Measurements from ENCODE around the gene IL18BP. TPM values are rescaled to one million over a fixed set of nuclear protein-coding genes. Genes with fewer than 3 reads are reported as not detected.

The IL18BP gene
- total and polyA plus RNA-seq, 2 donors (not counting 3 experiments of a cell fraction or from before 2014, with no cell fraction given): 12.9 to 20.1 TPM

DNA sequence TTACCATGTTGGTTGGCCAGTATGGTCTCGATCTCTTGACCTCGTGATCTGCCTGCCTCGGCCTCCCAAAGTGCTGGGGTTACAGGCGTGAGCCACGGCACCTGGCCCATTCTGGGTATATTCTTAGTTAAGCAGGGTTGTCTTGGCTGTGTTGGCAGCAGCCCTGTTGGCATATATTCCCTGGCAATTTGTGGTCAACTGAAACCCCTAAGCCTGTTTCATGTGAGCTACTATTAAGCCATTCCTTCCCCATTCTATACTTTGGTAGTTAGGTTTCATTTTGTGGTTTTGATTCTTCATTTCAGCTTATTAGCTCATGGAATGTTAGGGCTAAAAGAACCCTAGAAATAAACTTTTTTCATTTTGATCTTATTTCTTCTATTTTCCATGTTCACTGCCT is 22.2 kb upstream of the IL18BP start:
- Histone ChIP-seq H3K9ac (replicated peaks; ENCODE audit: extremely low read depth, insufficient read depth, low read length) (no peak overlapping the region), H3K9me1 (replicated peaks; ENCODE audit: control insufficient read depth, extremely low read depth, insufficient read depth, low read length) (no peaks in the 10 kb centered on the region), H4K20me1 (replicated peaks; ENCODE audit: control insufficient read depth, extremely low read depth, insufficient read depth, low read length) (no peaks in the 10 kb centered on the region), H3K27ac (ENCODE audit: insufficient read depth, low read depth, low read length) (no peak overlapping the region), H3K79me2 (ENCODE audit: control insufficient read depth, insufficient read depth, low read length) (peaks cover 73% of the 10 kb centered on the region), H3K36me3 (ENCODE audit: control insufficient read depth in 2 of 2, extremely low read depth in 1 of 2, insufficient read depth in 2 of 2, low read length in 2 of 2) (peaks cover 3 to 20% of the 10 kb centered on the region in 2 experiments), H3K4me3 (replicated peaks in 1 of 3; ENCODE audit: insufficient read depth in 1 of 3, low read depth in 1 of 3, low read length in 3 of 3) (no peak overlapping the region), H3K9me3 (replicated peaks; ENCODE audit: control insufficient read depth, insufficient read depth, low read length) (no peaks in the 10 kb centered on the region), H3K4me1 (ENCODE audit: control insufficient read depth, extremely low read depth, insufficient read depth, low read length) (no peaks in the 10 kb centered on the region), H2AFZ (ENCODE audit: low read depth, low read length) (no peak overlapping the region), H3K4me2 (ENCODE audit: insufficient read depth, low read length) (no peak overlapping the region), H3K27me3 (ENCODE audit: control insufficient read depth in 2 of 2, insufficient read depth in 2 of 2, low read length in 2 of 2) (no peaks in the 10 kb centered on the region)
- FAIRE-seq (no peak), DNase-seq (ENCODE audit: low read depth, low spot score) (no peak)
- no TSS peak for BruUV-seq (replicated peaks)
- ChIA-PET CTCF (interaction anchor here (0.6 to 3.7 kb wide), 21 partner anchors 8 to 1439 kb away, joined by 3 to 38 read pairs (median 4); partner anchors contain the start of genes CLPB and XNDC1N), POLR2A (no interaction called here)
- dilution Hi-C loops (cut with MboI; ENCODE audit: extremely low pct_ligation_motif_present, low sequenced_read_pairs): no loop called here
- intact Hi-C loops (cut with micrococcal nuclease): loop anchor here (2.0 kb wide), 2 partner anchors 438 to 454 kb away; no protein-coding TSS in a partner anchor
- TF ChIP-seq POLR2AphosphoS5 (IDR thresholded peaks at IDR 0.05; ENCODE audit: insufficient read depth, low read depth, low read length): no peak
- TF ChIP-seq MYC (IDR thresholded peaks at IDR 0.05; ENCODE audit: low read depth, low read length): no peak
- no peak for TF ChIP-seq EZH2 (IDR thresholded peaks at IDR 0.05; ENCODE audit: borderline replicate concordance, low read depth, low read length, severe bottlenecking)
- TF ChIP-seq JUN (IDR thresholded peaks at IDR 0.05; ENCODE audit: borderline replicate concordance, insufficient read depth, insufficient read length, low read depth): no peak
- TF ChIP-seq POLR2A (IDR thresholded peaks at IDR 0.05; ENCODE audit: low read depth, low read length): no peak
- TF ChIP-seq FOS (IDR thresholded peaks at IDR 0.05; ENCODE audit: borderline replicate concordance, insufficient read depth, low read length): no peak
- TF ChIP-seq, protein P1, sequence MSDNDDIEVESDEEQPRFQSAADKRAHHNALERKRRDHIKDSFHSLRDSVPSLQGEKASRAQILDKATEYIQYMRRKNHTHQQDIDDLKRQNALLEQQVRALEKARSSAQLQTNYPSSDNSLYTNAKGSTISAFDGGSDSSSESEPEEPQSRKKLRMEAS (IDR thresholded peaks at IDR 0.05; ENCODE audit: insufficient read depth, insufficient read length): no peak
- TF ChIP-seq, protein P2, sequence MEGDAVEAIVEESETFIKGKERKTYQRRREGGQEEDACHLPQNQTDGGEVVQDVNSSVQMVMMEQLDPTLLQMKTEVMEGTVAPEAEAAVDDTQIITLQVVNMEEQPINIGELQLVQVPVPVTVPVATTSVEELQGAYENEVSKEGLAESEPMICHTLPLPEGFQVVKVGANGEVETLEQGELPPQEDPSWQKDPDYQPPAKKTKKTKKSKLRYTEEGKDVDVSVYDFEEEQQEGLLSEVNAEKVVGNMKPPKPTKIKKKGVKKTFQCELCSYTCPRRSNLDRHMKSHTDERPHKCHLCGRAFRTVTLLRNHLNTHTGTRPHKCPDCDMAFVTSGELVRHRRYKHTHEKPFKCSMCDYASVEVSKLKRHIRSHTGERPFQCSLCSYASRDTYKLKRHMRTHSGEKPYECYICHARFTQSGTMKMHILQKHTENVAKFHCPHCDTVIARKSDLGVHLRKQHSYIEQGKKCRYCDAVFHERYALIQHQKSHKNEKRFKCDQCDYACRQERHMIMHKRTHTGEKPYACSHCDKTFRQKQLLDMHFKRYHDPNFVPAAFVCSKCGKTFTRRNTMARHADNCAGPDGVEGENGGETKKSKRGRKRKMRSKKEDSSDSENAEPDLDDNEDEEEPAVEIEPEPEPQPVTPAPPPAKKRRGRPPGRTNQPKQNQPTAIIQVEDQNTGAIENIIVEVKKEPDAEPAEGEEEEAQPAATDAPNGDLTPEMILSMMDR (IDR thresholded peaks at IDR 0.05; ENCODE audit: extremely low read depth in 1 of 2, insufficient read depth in 1 of 2, low read depth in 1 of 2, low read length in 2 of 2): no peak
- TF ChIP-seq GATA2 (IDR thresholded peaks at IDR 0.05; ENCODE audit: insufficient read depth, insufficient read length, low read depth, low read length): no peak
